Thyroid gland (tissue), 4 donors: ENCODE results near the gene GSTA5.

Source experiments
- CTCF ChIP-seq, 6 experiments: fragments of 200-600 bp in 3 of 6; fragments of 450-650 bp in 3 of 6; sonication (generic) in 3 of 6; IDR thresholded peaks; one replicate each; pipeline ENCODE4 v1.5.1; 2016 to 2019; ENCODE audit warnings: antibody characterized with exemption in 6 of 6, mild to moderate bottlenecking in 2 of 6, inconsistent platforms in 1 of 6, moderate library complexity in 1 of 6
- POLR2A ChIP-seq, 2 donors: fragments of 450-650 bp; IDR thresholded peaks; one replicate each; pipeline ENCODE4 v1.6.1; 2017; ENCODE audit warnings: antibody characterized with exemption in 2 of 2, mild to moderate bottlenecking in 2 of 2, moderate library complexity in 1 of 2

GRCh38 chr6:52790861-52791260 is 49.8 kb downstream of the GSTA5 start:
- TF ChIP-seq CTCF (IDR thresholded peaks at IDR 0.05), result no peak
- no peak for TF ChIP-seq POLR2A (IDR thresholded peaks at IDR 0.05)
